ENCODE data around the gene DOCK10. TPM values are rescaled to one million over a fixed set of nuclear protein-coding genes. Genes with fewer than 3 reads are reported as not detected.

Gene DOCK10
- total RNA-seq, 2 donors from 2014 or later = 2.0 to 3.4 TPM

DNA sequence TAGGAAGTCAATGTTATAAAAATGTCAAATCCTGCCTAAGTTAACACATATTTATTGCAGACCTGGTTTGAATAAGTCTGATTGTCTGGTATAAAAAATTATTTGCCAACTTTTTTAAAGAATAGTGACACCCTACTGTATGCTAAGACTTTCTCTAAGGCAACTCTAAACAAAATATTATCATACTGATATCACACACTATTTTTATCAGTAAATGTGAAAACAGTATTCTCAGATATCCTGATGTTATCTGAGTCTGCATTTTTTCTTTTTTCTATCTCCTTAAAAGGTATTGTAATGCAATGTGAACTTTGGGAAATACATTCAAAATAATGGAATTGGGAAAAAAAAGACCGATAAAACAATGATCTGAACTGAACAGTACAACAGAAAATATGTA lies 127.1 kb downstream of the DOCK10 start:
- 72 to 80% methylated on average over 1 of the region's 1 CpG for WGBS, 2 donors
- no peak for TF ChIP-seq POLR2A (IDR thresholded peaks at IDR 0.05)
- TF ChIP-seq, protein P1, sequence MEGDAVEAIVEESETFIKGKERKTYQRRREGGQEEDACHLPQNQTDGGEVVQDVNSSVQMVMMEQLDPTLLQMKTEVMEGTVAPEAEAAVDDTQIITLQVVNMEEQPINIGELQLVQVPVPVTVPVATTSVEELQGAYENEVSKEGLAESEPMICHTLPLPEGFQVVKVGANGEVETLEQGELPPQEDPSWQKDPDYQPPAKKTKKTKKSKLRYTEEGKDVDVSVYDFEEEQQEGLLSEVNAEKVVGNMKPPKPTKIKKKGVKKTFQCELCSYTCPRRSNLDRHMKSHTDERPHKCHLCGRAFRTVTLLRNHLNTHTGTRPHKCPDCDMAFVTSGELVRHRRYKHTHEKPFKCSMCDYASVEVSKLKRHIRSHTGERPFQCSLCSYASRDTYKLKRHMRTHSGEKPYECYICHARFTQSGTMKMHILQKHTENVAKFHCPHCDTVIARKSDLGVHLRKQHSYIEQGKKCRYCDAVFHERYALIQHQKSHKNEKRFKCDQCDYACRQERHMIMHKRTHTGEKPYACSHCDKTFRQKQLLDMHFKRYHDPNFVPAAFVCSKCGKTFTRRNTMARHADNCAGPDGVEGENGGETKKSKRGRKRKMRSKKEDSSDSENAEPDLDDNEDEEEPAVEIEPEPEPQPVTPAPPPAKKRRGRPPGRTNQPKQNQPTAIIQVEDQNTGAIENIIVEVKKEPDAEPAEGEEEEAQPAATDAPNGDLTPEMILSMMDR (IDR thresholded peaks at IDR 0.05) = no peak
- no peaks in the 10 kb centered on the region for H3K27me3 ChIP-seq
- no peak overlapping the region for H3K4me3 ChIP-seq
- no peaks in the 10 kb centered on the region for H3K4me1 ChIP-seq
- ATAC-seq = no peak
- intact Hi-C loops (cut with DNase I) = no loop called here
- H3K27ac ChIP-seq = no peak overlapping the region
- no peaks in the 10 kb centered on the region for H3K9me3 ChIP-seq
- no peak for DNase-seq
- no peaks in the 10 kb centered on the region for H3K36me3 ChIP-seq (replicated peaks in 1 of 2; ENCODE audit: insufficient read depth in 1 of 2, low read depth in 2 of 2)

DNA sequence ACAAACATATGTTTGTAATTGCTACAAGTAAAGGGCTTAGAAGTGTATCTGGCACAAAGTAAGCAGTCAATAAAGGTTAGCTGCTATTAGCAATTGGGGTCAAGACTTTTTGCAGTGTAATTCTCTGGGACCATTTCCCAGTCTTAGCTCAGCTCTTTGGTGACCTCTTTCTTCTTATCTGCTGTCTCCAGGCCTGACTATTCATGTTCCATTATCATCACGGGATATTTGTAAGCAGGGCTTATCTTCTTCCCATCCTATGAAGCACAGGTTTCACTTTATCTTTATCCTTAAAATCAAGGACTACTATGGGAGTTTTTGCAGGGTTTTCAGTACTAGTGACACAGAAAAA lies 131.7 kb downstream of the DOCK10 start:
- intact Hi-C loops (cut with DNase I) = no loop called here
- WGBS, 2 donors = 0 to 10% methylated on average over 1 of the region's 1 CpG
- ATAC-seq = peak; percentile 30
- Histone ChIP-seq H3K27ac (peak overlapping the region in 1 of 4 donors; percentile 42), H3K4me3 (no peak overlapping the region), H3K27me3 (no peaks in the 10 kb centered on the region), H3K9me3 (no peaks in the 10 kb centered on the region), H3K36me3 (replicated peaks in 1 of 2; ENCODE audit: insufficient read depth in 1 of 2, low read depth in 2 of 2) (no peaks in the 10 kb centered on the region), H3K4me1 (no peaks in the 10 kb centered on the region)
- DNase-seq = no peak
- no peak for TF ChIP-seq POLR2A (IDR thresholded peaks at IDR 0.05)
- TF ChIP-seq, protein P1 (IDR thresholded peaks at IDR 0.05) = no peak

DNA sequence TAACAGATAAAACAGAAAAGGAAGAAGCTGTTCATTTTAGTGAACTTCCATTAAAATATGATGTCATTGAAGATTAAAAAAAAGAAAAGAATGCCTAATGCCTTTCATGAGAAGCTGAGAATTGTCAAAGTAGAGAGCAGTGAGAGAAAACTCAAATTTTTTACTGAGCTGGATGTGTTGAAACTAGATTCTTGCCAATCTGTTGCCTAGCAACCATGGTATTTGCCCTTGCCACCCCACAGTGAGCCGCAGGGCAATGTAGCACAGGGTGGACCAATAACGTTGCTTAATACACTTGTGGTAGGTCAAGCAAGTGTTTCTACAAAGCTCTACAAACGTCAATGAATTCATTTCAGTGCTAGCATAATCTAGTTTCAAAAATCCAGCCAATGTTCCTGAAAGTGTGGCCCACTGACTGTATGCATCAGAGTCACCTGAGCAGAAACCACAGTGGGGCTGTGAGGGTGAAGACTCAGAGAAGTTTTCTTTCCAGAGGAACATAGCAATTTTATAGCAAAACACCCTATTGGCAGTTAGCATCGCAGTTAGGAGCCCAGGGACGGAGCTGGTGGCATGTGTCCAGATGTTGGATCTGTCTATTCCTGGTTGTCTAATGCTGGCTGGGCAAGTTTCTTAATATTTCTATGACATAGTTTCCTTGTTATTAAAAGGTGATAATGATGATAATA lies 132.2 kb downstream of the DOCK10 start:
- no peaks in the 10 kb centered on the region for H3K4me1 ChIP-seq
- H3K27ac ChIP-seq = peak overlapping the region in 2 of 4 donors; percentile 3 to 42
- ATAC-seq (peak; percentile 84), DNase-seq (peak; percentile 20 to 63 (median 47))
- TF ChIP-seq POLR2A (IDR thresholded peaks at IDR 0.05) = no peak
- TF ChIP-seq, protein P1 (IDR thresholded peaks at IDR 0.05) = no peak
- H3K27me3 ChIP-seq = no peaks in the 10 kb centered on the region
- WGBS, 2 donors = 8 to 16% methylated on average over 5 of the region's 5 CpGs
- intact Hi-C loops (cut with DNase I) = no loop called here
- no peaks in the 10 kb centered on the region for H3K9me3 ChIP-seq
- H3K4me3 ChIP-seq = no peak overlapping the region
- no peaks in the 10 kb centered on the region for H3K36me3 ChIP-seq (replicated peaks in 1 of 2; ENCODE audit: insufficient read depth in 1 of 2, low read depth in 2 of 2)

GRCh38 chr2:224908818-224909217 lies 133.4 kb downstream of the DOCK10 start:
- Histone ChIP-seq H3K9me3 (no peaks in the 10 kb centered on the region), H3K4me1 (no peaks in the 10 kb centered on the region), H3K27me3 (no peaks in the 10 kb centered on the region), H3K4me3 (no peak overlapping the region), H3K36me3 (replicated peaks in 1 of 2; ENCODE audit: insufficient read depth in 1 of 2, low read depth in 2 of 2) (no peaks in the 10 kb centered on the region), H3K27ac (no peak overlapping the region)
- DNase-seq (no peak), ATAC-seq (no peak)
- intact Hi-C loops (cut with DNase I) = no loop called here
- TF ChIP-seq, protein P1 (IDR thresholded peaks at IDR 0.05) = no peak
- no peak for TF ChIP-seq POLR2A (IDR thresholded peaks at IDR 0.05)
- 54 to 60% methylated on average over 2 of the region's 2 CpGs for WGBS, 2 donors

GRCh38 chr2:224904381-224904780 lies 137.9 kb downstream of the DOCK10 start:
- Histone ChIP-seq H3K9me3 (no peaks in the 10 kb centered on the region), H3K4me1 (no peaks in the 10 kb centered on the region), H3K27ac (no peak overlapping the region), H3K36me3 (replicated peaks in 1 of 2; ENCODE audit: insufficient read depth in 1 of 2, low read depth in 2 of 2) (no peaks in the 10 kb centered on the region), H3K4me3 (no peak overlapping the region), H3K27me3 (no peaks in the 10 kb centered on the region)
- whole genome bisulfite sequencing, 2 donors = 14 to 37% methylated on average over 1 of the region's 1 CpG
- ATAC-seq = no peak
- intact Hi-C loops (cut with DNase I) = no loop called here
- TF ChIP-seq, protein P1 (IDR thresholded peaks at IDR 0.05) = no peak
- TF ChIP-seq POLR2A (IDR thresholded peaks at IDR 0.05) = no peak
- no peak for DNase-seq
